SK-N-SH (cell line): ENCODE measurements around the gene RARRES1. TPM values are rescaled to one million over a fixed set of nuclear protein-coding genes. Genes with fewer than 3 reads are reported as not detected.

Experiments used
- CTCF ChIA-PET: fragments of 300-600, 350-600 bp; formaldehyde crosslinking; extraction: SDS; loops from one replicate; lab custom pipeline; 2021; lab: Yijun Ruan, JAX
- POLR2A ChIA-PET: fragments of 350-600 bp; sonication (Branson Sonifier 250); formaldehyde crosslinking; extraction: SDS; loops from one replicate; lab custom pipeline; 2020; ENCODE audit warnings: antibody characterized with exemption, inconsistent platforms; lab: Yijun Ruan, JAX
- DNase-seq: peaks from one replicate; pipeline ENCODE4 v3.0.0; 2012
- H2AFZ ChIP-seq: fragments of 200-600 bp; sonication (generic); 2 replicates; pipeline ENCODE4 v1.8.1; 2016; ENCODE audit warnings: antibody characterized with exemption, mild to moderate bottlenecking, low read depth
- H3F3A ChIP-seq: fragments of 200-600 bp; sonication (generic); replicated peaks from 2 replicates; pipeline ENCODE3; 2016; ENCODE audit warnings: antibody characterized with exemption, mild to moderate bottlenecking; ENCODE audit not compliant: insufficient read depth
- H3K27ac ChIP-seq, 2 experiments: fragments of 200-500 bp in 1 of 2; fragments of 200-600 bp in 1 of 2; sonication (Bioruptor generic) in 1 of 2; sonication (generic), shearing (Covaris generic) in 1 of 2; 2 replicates each; pipeline versions ENCODE4 v1.5.1 to v1.6.1; 2014 to 2016; ENCODE audit warnings: low read depth in 2 of 2, inconsistent platforms in 1 of 2, low read length in 1 of 2, mild to moderate bottlenecking in 1 of 2, mixed read lengths in 1 of 2
- H3K27me3 ChIP-seq: fragments of 200-600 bp; sonication (generic), shearing (Covaris generic); 2 replicates; pipeline ENCODE4 v1.6.1; 2016; ENCODE audit warnings: mixed run types; ENCODE audit not compliant: insufficient read depth
- H3K36me3 ChIP-seq, 2 experiments: fragments of 200-500 bp in 1 of 2; fragments of 200-600 bp in 1 of 2; sonication (Bioruptor generic) in 1 of 2; sonication (generic) in 1 of 2; replicated peaks in 1 of 2; 2 replicates each; pipeline versions ENCODE3 to v1.5.1; 2014 to 2016; ENCODE audit warnings: low read length in 1 of 2, mild to moderate bottlenecking in 1 of 2; ENCODE audit not compliant: insufficient read depth in 2 of 2, control insufficient read depth in 1 of 2
- H3K4me1 ChIP-seq, 2 experiments: fragments of 200-500 bp in 1 of 2; fragments of 200-600 bp in 1 of 2; sonication (Bioruptor generic) in 1 of 2; sonication (generic), shearing (Covaris generic) in 1 of 2; 2 replicates each; pipeline versions ENCODE4 v1.5.1 to v1.6.1; 2014 to 2016; ENCODE audit warnings: low read depth in 1 of 2, low read length in 1 of 2, mixed run types in 1 of 2; ENCODE audit not compliant: insufficient read depth in 2 of 2, control insufficient read depth in 1 of 2
- H3K4me2 ChIP-seq: fragments of 200-600 bp; sonication (generic), shearing (Covaris generic); 2 replicates; pipeline ENCODE4 v1.6.1; 2017; ENCODE audit warnings: mixed run types
- H3K4me3 ChIP-seq, 2 experiments: fragments of 200-500 bp in 1 of 2; fragments of 200-600 bp in 1 of 2; sonication (Bioruptor generic) in 1 of 2; sonication (generic), shearing (Covaris generic) in 1 of 2; 2 replicates each; pipeline versions ENCODE4 v1.5.1 to v1.8.1; 2014 to 2016; ENCODE audit warnings: low read depth in 2 of 2, inconsistent platforms in 1 of 2, low read length in 1 of 2, mild to moderate bottlenecking in 1 of 2, mixed read lengths in 1 of 2, moderate library complexity in 1 of 2
- H3K79me2 ChIP-seq: fragments of 200-600 bp; sonication (generic); 2 replicates; pipeline ENCODE4 v1.8.1; 2017; ENCODE audit warnings: mild to moderate bottlenecking; ENCODE audit not compliant: insufficient read depth
- H3K9ac ChIP-seq: fragments of 200-600 bp; sonication (generic); 2 replicates; pipeline ENCODE4 v1.6.1; 2017; ENCODE audit warnings: mixed run types
- H3K9me2 ChIP-seq: fragments of 200-600 bp; sonication (generic); 2 replicates; pipeline ENCODE4 v1.6.1; 2017; ENCODE audit warnings: mixed run types
- H3K9me3 ChIP-seq: fragments of 200-600 bp; sonication (generic); 2 replicates; pipeline ENCODE4 v1.6.1; 2017; ENCODE audit warnings: mixed run types, mild to moderate bottlenecking, moderate library complexity
- H4K20me1 ChIP-seq: fragments of 200-600 bp; sonication (generic); 2 replicates; pipeline ENCODE4 v1.6.1; 2017; ENCODE audit warnings: mild to moderate bottlenecking, mixed run types; ENCODE audit not compliant: insufficient read depth
- ELF1 ChIP-seq: IDR thresholded peaks from 2 replicates; pipeline ENCODE4 v1.4.0; 2012
- EP300 ChIP-seq, 2 experiments: IDR thresholded peaks; 2 replicates each; pipeline versions ENCODE4 v1.4.0 to v1.6.1; 2012; ENCODE audit warnings: borderline replicate concordance in 1 of 2, low read depth in 1 of 2, low read length in 1 of 2
- EZH2phosphoT487 ChIP-seq: fragments of 200-600 bp; sonication (generic); IDR thresholded peaks from 2 replicates; pipeline ENCODE4 v1.6.1; 2017; ENCODE audit warnings: low read depth, mixed run types, mild to moderate bottlenecking, antibody characterized with exemption, moderate library complexity, borderline replicate concordance
- FOSL2 ChIP-seq: IDR thresholded peaks from 2 replicates; pipeline ENCODE4 v1.4.0; 2012; ENCODE audit warnings: low read depth, mild to moderate bottlenecking, moderate library complexity, borderline replicate concordance
- FOXJ3 ChIP-seq: sonication (generic); formaldehyde crosslinking; IDR thresholded peaks from 2 replicates; pipeline ENCODE4 v1.5.1; 2020; ENCODE audit warnings: mild to moderate bottlenecking, missing genetic modification reagents
- FOXM1 ChIP-seq: IDR thresholded peaks from 2 replicates; pipeline ENCODE4 v1.4.0; 2012; ENCODE audit warnings: low read depth, mild to moderate bottlenecking
- NRF1 ChIP-seq: IDR thresholded peaks from 2 replicates; pipeline ENCODE4 v1.6.1; 2012; ENCODE audit warnings: low read depth, mild to moderate bottlenecking, low read length
- RFX5 ChIP-seq: IDR thresholded peaks from 2 replicates; pipeline ENCODE4 v1.6.1; 2012; ENCODE audit warnings: mild to moderate bottlenecking, improper control_type of control experiment, low read length
- RXRA ChIP-seq: IDR thresholded peaks from 2 replicates; pipeline ENCODE4 v1.4.0; 2012; ENCODE audit warnings: low read depth, mild to moderate bottlenecking, borderline replicate concordance
- SMC3 ChIP-seq: IDR thresholded peaks from 2 replicates; pipeline ENCODE4 v1.6.1; 2012; ENCODE audit warnings: low read depth, low read length, improper control_type of control experiment
- TCF12 ChIP-seq: IDR thresholded peaks from 2 replicates; pipeline ENCODE4 v1.4.0; 2012
- WGBS: methylation state at CpG from one replicate; pipeline ENCODE4 v1.1.6; 2017; ENCODE audit warnings: low lambda C conversion rate; 5-methylcytosine and 5-hydroxymethylcytosine counted together
- polyA plus RNA-seq, 3 experiments: library from polyadenylated mRNA; depleted of rRNA; stranded (reverse); fragments of >200 nt; gene quantifications; 2 replicates each; pipeline ENCODE4 v1.2.3, GENCODE V29; 2012
- TF ChIP-seq, protein P1 (sequence below): IDR thresholded peaks from 2 replicates; pipeline ENCODE4; 2012
- TF ChIP-seq, protein P2 (sequence below): IDR thresholded peaks from 2 replicates; pipeline ENCODE4 v1.6.1; 2012; ENCODE audit warnings: mild to moderate bottlenecking, low read depth, low read length, moderate library complexity

RARRES1 gene
- polyA plus RNA-seq, 1 of the 3 experiments (the other 2 are of a cell fraction), result 0.15 TPM

DNA sequence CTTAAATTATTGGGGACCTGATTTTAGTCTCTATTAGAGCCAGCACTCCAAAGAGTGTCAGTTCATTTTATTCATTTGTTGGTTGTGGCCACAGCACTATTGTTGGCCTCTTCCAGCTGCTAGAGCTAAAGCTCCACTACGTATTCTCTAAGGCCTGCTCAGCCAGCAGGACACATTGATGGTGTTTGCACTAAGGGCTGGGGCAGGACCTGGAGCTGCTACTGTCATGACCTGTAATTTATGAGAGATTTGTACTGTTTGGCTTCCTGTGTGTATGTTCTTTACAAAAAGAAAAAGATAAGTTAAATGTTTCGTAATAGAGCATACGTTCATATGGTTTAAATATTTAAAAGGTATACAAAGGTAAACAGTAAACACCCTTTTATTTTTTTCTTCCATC is 79.8 kb downstream of the RARRES1 start:
- Histone ChIP-seq H3K27me3 (no peaks in the 10 kb centered on the region), H3K4me1 (no peaks in the 10 kb centered on the region), H3K27ac (no peak overlapping the region), H4K20me1 (no peaks in the 10 kb centered on the region), H3K9me3 (no peaks in the 10 kb centered on the region), H3K9me2 (no peaks in the 10 kb centered on the region), H3K4me2 (no peak overlapping the region), H3K9ac (no peak overlapping the region), H3K79me2 (peaks cover 22% of the 10 kb centered on the region; the same call in 1 of the 2 replicates), H3K4me3 (no peak overlapping the region), H2AFZ (no peak overlapping the region), H3F3A (peaks cover 9% of the 10 kb centered on the region), H3K36me3 (peaks cover 72 to 77% of the 10 kb centered on the region in 2 experiments)
- TF ChIP-seq FOXJ3 (CRISPR knock-in tag) (no peak), RXRA (no peak), FOSL2 (no peak)
- TF ChIP-seq, protein P1, sequence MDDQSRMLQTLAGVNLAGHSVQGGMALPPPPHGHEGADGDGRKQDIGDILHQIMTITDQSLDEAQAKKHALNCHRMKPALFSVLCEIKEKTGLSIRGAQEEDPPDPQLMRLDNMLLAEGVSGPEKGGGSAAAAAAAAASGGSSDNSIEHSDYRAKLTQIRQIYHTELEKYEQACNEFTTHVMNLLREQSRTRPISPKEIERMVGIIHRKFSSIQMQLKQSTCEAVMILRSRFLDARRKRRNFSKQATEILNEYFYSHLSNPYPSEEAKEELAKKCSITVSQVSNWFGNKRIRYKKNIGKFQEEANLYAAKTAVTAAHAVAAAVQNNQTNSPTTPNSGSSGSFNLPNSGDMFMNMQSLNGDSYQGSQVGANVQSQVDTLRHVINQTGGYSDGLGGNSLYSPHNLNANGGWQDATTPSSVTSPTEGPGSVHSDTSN, result no peak
- no peak for DNase-seq
- WGBS, result 94% methylated on average over 3 of the region's 3 CpGs
- POLR2A ChIA-PET, result no interaction called here
- CTCF ChIA-PET, result interaction anchor here (3.4 kb wide), 1 partner anchor 8 kb away, joined by 26 read pairs; the partner anchor contains the start of gene GFM1

DNA sequence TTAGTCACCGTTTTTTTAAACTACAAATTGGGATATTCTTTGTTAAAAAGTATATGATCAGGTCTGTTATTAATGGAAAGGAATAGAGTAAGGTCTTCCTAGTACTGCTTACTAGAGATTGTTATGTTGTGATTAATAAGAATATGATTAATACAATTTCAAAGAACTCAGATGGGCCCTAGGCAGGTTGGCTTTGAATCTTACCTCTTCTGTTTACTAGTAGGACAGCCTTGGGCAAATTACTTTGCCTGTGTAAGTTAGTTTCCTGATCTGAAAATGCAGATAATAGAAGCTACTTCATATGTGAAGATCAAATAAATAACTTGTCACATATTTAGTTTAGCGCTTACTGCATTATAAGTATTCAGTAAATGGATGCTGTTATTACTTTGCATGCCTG is 81.1 kb downstream of the RARRES1 start:
- no peak for DNase-seq
- H3K9me3 ChIP-seq, result no peaks in the 10 kb centered on the region
- H3K4me3 ChIP-seq, result no peak overlapping the region
- H3K36me3 ChIP-seq, result peaks cover 75 to 81% of the 10 kb centered on the region in 2 experiments
- ChIA-PET CTCF (interaction anchor here (3.2 kb wide), 1 partner anchor 9 kb away, joined by 9 read pairs; no protein-coding TSS in a partner anchor), POLR2A (no interaction called here)
- peaks cover 9% of the 10 kb centered on the region for H3F3A ChIP-seq
- H2AFZ ChIP-seq, result no peak overlapping the region
- H3K4me1 ChIP-seq, result peaks cover 2% of the 10 kb centered on the region in 2 experiments; a peak in 2 of 4 replicates
- no peaks in the 10 kb centered on the region for H3K27me3 ChIP-seq
- H3K9me2 ChIP-seq, result no peaks in the 10 kb centered on the region
- WGBS, result 95% methylated on average over 2 of the region's 2 CpGs
- H4K20me1 ChIP-seq, result no peaks in the 10 kb centered on the region
- no peak for TF ChIP-seq ELF1
- no peak overlapping the region for H3K27ac ChIP-seq
- H3K4me2 ChIP-seq, result no peak overlapping the region
- H3K9ac ChIP-seq, result no peak overlapping the region
- H3K79me2 ChIP-seq, result peaks cover 35% of the 10 kb centered on the region

DNA sequence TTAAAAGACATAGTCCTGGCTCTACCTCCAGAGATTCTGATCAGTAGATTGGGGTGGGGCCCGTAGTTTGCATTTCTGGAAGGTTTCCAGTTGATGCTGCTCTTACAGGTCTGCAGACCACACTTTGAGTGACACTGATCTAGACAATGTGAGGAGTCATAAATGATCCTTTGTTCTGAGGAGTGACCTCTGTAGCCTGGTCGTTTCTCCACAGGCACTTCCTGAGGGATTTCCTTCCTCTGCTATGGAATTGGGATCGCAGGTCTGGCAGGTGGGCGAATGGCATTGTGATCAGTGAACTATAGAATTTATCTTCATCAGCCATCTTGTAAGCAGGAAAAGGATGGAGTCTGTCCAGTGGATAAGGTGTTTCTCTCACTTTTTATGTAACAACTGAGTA is 82.5 kb downstream of the RARRES1 start:
- H3K4me2 ChIP-seq, result no peak overlapping the region
- H3K36me3 ChIP-seq, result peaks cover 69 to 74% of the 10 kb centered on the region in 2 experiments
- H2AFZ ChIP-seq, result no peak overlapping the region
- CTCF ChIA-PET, result interaction anchor here (3.2 kb wide), 1 partner anchor 10 kb away, joined by 9 read pairs; no protein-coding TSS in a partner anchor
- H4K20me1 ChIP-seq, result no peaks in the 10 kb centered on the region
- peaks cover 9% of the 10 kb centered on the region for H3F3A ChIP-seq
- TF ChIP-seq SMC3, result no peak
- TF ChIP-seq NRF1, result no peak
- TF ChIP-seq FOXM1, result no peak
- TF ChIP-seq EZH2phosphoT487, result no peak
- no peak for TF ChIP-seq ELF1
- no peak for TF ChIP-seq RFX5
- TF ChIP-seq TCF12, result no peak
- no peak for TF ChIP-seq RXRA
- TF ChIP-seq EP300 (IDR thresholded peaks at IDR 0.05; ENCODE audit: borderline replicate concordance in 1 of 2, low read depth in 1 of 2, low read length in 1 of 2), result no peak
- TF ChIP-seq, protein P2, sequence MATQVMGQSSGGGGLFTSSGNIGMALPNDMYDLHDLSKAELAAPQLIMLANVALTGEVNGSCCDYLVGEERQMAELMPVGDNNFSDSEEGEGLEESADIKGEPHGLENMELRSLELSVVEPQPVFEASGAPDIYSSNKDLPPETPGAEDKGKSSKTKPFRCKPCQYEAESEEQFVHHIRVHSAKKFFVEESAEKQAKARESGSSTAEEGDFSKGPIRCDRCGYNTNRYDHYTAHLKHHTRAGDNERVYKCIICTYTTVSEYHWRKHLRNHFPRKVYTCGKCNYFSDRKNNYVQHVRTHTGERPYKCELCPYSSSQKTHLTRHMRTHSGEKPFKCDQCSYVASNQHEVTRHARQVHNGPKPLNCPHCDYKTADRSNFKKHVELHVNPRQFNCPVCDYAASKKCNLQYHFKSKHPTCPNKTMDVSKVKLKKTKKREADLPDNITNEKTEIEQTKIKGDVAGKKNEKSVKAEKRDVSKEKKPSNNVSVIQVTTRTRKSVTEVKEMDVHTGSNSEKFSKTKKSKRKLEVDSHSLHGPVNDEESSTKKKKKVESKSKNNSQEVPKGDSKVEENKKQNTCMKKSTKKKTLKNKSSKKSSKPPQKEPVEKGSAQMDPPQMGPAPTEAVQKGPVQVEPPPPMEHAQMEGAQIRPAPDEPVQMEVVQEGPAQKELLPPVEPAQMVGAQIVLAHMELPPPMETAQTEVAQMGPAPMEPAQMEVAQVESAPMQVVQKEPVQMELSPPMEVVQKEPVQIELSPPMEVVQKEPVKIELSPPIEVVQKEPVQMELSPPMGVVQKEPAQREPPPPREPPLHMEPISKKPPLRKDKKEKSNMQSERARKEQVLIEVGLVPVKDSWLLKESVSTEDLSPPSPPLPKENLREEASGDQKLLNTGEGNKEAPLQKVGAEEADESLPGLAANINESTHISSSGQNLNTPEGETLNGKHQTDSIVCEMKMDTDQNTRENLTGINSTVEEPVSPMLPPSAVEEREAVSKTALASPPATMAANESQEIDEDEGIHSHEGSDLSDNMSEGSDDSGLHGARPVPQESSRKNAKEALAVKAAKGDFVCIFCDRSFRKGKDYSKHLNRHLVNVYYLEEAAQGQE, result no peak
- no peak for DNase-seq
- peaks cover 49% of the 10 kb centered on the region for H3K79me2 ChIP-seq
- POLR2A ChIA-PET, result no interaction called here
- H3K9ac ChIP-seq, result no peak overlapping the region
- H3K27me3 ChIP-seq, result no peaks in the 10 kb centered on the region
- no peaks in the 10 kb centered on the region for H3K9me2 ChIP-seq
- H3K4me1 ChIP-seq, result peaks cover 6 to 12% of the 10 kb centered on the region in 2 experiments; a peak in 3 of 4 replicates
- H3K4me3 ChIP-seq, result no peak overlapping the region
- WGBS, result 63% methylated on average over 4 of the region's 4 CpGs
- H3K9me3 ChIP-seq, result no peaks in the 10 kb centered on the region
- no peak overlapping the region for H3K27ac ChIP-seq
